CD4-positive, alpha-beta T cell treated with Interleukin-15 for 4 hours (primary cell): Measurements from ENCODE around the gene OTUD7B.

Experiments
- DNase-seq: peaks from one replicate; pipeline ENCODE4 v3.0.0-alpha.2; 2020; ENCODE audit warnings: low spot score

OTUD7B gene

DNA sequence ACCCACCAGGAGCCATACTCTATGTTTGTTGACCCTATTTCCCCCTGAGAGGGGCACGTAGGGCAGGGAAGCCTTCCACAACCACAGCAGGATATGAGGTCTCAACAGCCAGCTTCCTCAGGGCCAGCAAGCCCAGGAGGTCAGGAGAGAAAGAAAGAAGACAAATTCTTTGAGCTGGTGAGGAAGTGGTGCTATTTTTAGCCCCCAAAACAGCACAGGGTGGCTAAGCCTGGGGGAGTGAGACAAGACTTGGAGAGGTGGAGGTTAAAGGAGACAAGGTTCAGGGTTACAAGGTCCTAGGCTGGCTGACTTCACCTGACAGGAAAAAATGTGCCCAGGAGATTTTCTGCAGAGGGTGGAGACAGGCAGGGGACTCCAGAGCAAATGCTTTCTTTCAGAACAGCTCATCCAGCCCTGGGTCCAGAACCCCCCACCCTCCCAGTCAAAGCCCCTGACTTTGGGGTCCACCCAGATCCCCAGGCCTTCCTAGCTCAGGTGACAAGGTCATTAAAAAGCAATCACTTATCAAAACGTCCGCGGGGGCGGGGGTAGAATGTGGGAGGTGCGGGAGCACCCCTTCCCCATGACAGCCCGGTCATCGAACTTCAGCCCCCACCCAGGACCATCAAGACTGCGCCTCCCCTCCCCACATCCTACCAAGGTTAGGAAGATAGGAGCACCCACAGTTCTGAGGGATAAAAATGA is 94.2 kb downstream of the OTUD7B start:
- no peak for DNase-seq

DNA sequence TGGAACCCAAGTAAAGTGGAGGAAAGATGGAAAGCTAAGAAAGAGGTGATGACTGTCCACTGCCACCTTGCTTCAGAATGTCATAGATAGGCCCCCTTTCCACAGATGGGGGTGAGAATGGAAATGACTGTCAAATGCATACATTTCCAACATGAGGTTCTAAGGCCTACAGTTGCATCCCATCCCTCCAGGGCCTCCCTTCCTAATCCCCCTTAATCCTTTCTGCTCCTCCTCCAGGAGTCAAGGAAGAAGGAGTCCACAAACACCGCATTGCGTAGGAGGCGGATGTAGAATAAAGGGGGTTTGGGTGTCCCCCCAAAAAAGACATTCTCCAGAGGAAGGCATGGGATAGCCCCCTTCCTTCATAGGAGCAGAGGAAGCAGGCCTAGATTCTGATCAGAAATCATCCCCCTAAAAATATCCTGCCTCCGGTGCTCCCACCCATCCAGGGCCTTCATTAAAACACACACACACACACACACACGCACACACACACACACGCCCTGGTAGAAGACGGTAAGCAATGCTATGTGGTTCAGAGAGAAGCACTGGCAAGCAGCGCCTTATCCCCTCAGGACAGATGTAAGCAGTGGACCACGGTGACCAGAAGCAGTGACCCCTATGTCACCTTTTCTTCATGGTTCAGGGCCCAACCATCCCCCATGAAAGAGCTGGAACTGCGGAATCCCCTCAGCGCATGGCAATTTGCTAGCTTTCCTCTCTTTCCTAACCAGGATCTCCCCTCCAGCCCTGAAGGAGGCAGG is 94.9 kb downstream of the OTUD7B start:
- no peak for DNase-seq

DNA sequence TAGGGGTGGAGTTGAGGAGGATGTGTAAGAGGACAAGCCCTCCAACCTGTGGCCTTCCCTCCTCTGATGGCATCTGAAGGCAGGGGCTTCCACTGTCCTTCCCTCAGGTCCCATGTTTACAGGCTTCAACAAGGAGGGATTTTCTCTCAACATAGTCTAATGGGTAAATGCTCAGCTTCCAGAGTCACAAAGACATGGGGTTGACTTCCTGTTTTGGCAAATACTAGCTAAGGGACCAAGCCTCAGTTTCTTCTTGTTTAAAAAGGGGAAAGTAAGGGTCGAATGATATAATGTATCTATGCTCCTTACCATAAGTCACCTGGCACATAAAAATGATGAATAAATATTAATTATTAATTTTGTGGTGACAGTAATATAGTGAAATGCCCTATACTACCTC is 96.0 kb downstream of the OTUD7B start:
- DNase-seq: no peak

DNA sequence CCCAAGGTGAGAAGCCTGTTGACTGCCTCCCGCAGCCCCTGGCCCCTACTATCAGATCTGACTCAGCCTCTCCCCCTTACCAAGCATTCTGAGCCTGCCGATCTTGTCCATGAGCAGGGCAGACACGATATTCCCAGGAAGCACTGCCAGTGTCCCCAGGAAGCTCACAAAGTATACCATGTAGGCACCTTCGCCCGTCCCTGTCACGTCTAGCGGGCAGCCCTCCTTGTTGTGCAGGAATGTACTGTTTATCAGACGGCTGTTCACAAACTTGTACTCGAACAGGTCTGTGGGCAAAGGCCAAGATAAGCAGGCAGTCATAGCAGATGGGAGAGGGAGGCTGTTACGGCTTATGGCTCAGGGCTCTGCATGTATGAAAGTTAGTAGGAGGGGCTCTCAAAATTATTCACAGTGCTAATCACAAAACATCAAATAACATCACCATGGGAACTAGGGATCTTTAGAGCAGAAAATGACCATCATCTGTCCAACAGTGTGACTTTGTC is 103.9 kb downstream of the OTUD7B start:
- no peak for DNase-seq

DNA sequence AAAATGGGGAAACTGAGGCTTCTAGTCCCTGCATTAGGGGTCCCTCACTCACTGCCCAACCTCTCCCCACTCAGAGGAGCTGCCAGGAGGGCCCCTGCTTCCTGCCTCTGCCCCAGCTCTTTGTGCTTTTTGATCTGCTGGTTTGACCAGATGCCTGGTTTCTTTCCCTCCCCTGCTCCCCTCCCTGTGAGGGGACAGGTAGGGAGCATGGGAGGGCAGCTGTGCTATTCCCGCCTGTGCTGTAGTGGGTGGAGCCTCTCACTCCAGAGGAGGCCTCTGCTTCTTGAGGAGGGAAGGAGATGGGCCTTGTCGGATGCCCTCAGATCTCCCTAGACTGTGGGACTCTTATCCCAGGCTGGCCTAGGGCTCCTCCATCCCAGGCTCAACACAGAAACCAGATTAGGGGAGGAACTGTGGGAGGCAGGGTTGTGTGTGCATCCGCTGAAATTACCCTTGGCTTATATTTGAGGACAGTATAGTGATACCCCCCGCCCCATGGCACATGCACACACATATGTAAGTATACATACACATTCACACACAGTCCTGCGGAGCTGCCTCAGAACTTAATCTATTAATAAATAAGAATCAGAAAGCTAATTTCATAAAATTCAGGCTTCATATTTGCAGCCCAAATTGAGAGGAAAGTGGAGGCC is 106.6 kb downstream of the OTUD7B start:
- DNase-seq: no peak

DNA sequence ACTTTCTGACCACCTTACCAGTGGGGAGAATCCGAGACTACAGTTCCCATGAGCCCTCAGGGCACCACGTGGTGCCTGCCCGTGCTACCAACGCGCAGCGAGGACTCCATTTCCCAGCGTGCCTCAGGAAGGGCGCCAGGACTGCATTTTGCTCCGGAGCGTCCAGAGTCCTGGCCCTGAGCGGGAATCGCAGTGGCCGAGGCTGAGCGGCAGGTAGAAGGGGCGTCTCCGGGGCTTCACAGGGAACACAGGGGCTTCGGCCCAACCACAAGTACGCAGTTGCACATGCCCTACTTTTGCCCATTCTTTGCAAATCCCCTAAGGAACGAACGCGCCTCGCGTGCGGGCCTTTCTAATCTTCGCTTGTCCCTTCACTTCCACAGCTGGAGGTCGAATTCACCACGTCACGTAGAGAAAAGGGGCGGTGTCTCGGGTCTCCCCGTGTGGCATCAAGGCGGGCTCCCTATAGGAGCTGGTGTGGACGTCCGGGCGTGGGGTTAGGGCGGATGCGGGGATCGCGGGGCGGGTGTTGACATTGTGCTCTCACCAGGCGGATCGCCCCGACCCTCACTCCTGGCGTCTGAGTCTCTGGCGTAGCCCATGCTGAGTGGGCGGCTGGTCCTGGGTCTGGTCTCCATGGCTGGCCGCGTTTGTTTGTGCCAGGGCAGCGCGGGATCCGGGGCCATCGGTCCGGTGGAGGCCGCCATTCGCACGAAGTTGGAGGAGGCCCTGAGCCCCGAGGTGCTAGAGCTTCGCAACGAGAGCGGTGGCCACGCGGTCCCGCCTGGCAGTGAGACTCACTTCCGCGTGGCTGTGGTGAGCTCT is 110.9 kb downstream of the OTUD7B start, which contains the start of gene BOLA1:
BOLA1 (plus strand) TSS at position 109 of the 825 bp plus-strand sequence; CDS start at position 601, 492 bp downstream.
- peak; percentile 81 for DNase-seq

DNA sequence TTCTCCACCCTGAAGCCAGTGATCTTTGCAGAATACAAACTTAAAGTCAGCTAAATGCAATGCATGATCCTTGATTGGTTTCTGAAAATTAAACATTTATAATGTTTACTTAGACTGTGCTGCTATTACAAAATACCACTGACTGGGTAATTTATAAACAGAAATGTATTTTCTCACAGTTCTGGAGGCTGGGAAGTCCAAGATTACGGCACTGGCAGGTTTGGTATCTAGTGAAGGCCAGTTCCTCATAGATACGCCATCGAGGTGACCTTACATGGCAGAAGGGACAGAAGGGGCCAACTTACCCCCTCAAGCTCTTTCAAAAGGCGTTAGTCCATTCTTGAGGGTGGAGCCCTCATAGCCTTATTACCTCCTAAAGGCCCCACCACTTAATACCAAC is 114.0 kb downstream of the OTUD7B start:
- no peak for DNase-seq

DNA sequence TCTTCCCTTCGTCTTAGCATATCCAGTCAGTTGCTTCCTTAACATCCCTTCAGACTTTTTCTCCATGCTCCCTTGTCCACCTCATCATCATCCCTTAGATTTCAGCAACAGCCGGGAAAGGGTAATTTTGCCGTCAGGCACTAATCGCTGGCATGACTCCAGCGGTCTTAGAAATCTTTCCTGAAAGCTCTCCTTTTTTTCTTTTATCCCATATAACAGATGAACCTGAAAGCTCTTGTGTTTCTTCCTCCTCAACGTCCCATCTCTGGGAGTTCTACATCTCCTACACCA is 121.6 kb downstream of the OTUD7B start:
- DNase-seq: no peak

DNA sequence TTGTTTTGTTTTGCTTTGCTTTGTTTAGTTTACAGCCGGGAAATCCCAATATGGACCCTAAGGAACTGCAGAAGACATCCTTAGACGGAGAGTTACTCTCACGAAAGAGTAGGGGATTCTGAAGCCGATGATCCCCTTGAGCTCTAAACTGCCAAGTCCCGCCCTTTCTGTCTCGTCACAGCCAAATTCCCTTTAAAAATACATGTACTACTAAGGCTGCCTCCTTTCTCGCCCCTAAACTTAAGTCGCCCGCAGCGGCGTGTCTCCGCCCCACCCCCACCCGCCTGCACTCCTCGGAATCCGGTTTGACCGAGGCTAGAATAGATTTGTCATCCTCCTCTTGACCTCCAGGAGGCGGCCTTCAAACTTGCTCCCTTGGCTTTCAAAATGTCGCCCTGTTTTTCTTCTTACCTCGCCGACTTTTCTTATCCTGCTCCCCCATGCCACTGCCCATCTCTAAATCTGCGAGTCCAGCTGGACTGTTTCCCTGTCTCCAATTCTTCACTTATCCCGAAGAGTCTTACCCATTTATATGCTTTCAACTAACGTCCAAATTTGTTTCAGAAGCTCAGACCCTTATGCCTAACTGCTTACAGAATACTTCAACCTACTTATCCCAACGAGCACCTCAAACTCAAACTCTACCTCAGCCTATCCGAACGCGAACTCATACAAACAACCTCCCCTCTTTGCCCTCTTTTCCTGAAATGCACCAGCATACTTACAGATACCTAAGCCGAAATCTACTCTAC is 122.1 kb downstream of the OTUD7B start:
- peak; percentile 81 for DNase-seq
